HepG2 (cell line): ENCODE results near the gene MIB1. TPM values are rescaled to one million over a fixed set of nuclear protein-coding genes. Genes with fewer than 3 reads are reported as not detected.

Experiments used
- ATAC-seq: fragments of 200-7000 bp; cut with Tn5 transposase; 3 replicates; pipeline ENCODE4 v1.9.1; 2020; ENCODE audit warnings: mild to moderate bottlenecking, moderate library complexity
- BruUV-seq: library from RNA; stranded (reverse); fragments of 400-500 nt; replicated peaks from 2 replicates; lab custom pipeline; 2021; lab: Mats Ljungman, UMichigan
- CTCF ChIA-PET: fragments of 300-600 bp; formaldehyde crosslinking; extraction: SDS; loops from one replicate; lab custom pipeline; 2021; ENCODE audit warnings: low total read pairs, inconsistent platforms, low intra/inter-chr PET ratio; lab: Yijun Ruan, JAX
- POLR2A ChIA-PET: fragments of 350-600 bp; sonication (Branson Sonifier 250); formaldehyde crosslinking; loops from one replicate; lab custom pipeline; 2020; ENCODE audit warnings: antibody characterized with exemption, inconsistent platforms; lab: Yijun Ruan, JAX
- DNase-seq: peaks from one replicate; pipeline ENCODE4 v3.0.0-alpha.2; 2015; ENCODE audit warnings: low spot score
- FAIRE-seq: peaks from 3 replicates; lab custom pipeline; 2011; peaks lifted over from hg19 to GRCh38; lab: Jason Lieb, UNC
- H2AFZ ChIP-seq: one replicate; pipeline ENCODE4 v1.6.1; 2011; ENCODE audit warnings: low read length, inconsistent platforms
- H3K27ac ChIP-seq: fragments of 300-600 bp; 3 replicates; pipeline ENCODE4 v1.8.0; 2011; ENCODE audit warnings: mixed run types, mild to moderate bottlenecking, mixed read lengths, low read length, inconsistent platforms; ENCODE audit not compliant: insufficient read depth; ENCODE audit errors: extremely low read length
- H3K27me3 ChIP-seq, 2 experiments: fragments of 200-600 bp in 1 of 2; 2 replicates in 1 of 2; 3 replicates in 1 of 2; pipeline versions ENCODE4 v1.6.0 to v1.8.0; 2011; ENCODE audit warnings: low read length in 2 of 2, mild to moderate bottlenecking in 2 of 2, moderate library complexity in 2 of 2, inconsistent platforms in 1 of 2; ENCODE audit not compliant: insufficient read depth in 2 of 2, control insufficient read depth in 1 of 2
- H3K36me3 ChIP-seq, 2 experiments: fragments of 200-600 bp in 1 of 2; replicated peaks in 1 of 2; 2 replicates in 1 of 2; 3 replicates in 1 of 2; pipeline versions ENCODE4 v1.5.1 to v1.8.0; 2011; ENCODE audit warnings: low read length in 2 of 2, inconsistent platforms in 1 of 2; ENCODE audit not compliant: insufficient read depth in 2 of 2, control insufficient read depth in 1 of 2
- H3K4me1 ChIP-seq: 2 replicates; pipeline ENCODE4 v1.5.1; 2012; ENCODE audit warnings: low read length, inconsistent platforms; ENCODE audit not compliant: insufficient read depth
- H3K4me2 ChIP-seq: 2 replicates; pipeline ENCODE4 v1.6.0; 2011; ENCODE audit warnings: low read depth, low read length, inconsistent platforms
- H3K4me3 ChIP-seq, 3 experiments: fragments of 200-600 bp in 1 of 3; sonication (generic), shearing (Covaris generic) in 1 of 3; replicated peaks in 1 of 3; 2 replicates each; pipeline ENCODE4 v1.5.1; 2011 to 2016; ENCODE audit warnings: low read length in 3 of 3, inconsistent platforms in 2 of 3, low read depth in 2 of 3, mild to moderate bottlenecking in 2 of 3, control low read depth in 1 of 3, mixed read lengths in 1 of 3; ENCODE audit not compliant: insufficient read depth in 1 of 3
- H3K79me2 ChIP-seq: one replicate; pipeline ENCODE4 v1.6.1; 2011; ENCODE audit warnings: low read length, inconsistent platforms; ENCODE audit not compliant: insufficient read depth
- H3K9ac ChIP-seq: 2 replicates; pipeline ENCODE4 v1.6.0; 2011; ENCODE audit warnings: mild to moderate bottlenecking, low read depth, low read length, inconsistent platforms; ENCODE audit not compliant: insufficient read depth
- H3K9me3 ChIP-seq: 2 replicates; pipeline ENCODE4 v1.5.1; 2012; ENCODE audit warnings: mild to moderate bottlenecking, low read length
- H4K20me1 ChIP-seq: 2 replicates; pipeline ENCODE4 v1.6.0; 2011; ENCODE audit warnings: inconsistent platforms, mild to moderate bottlenecking, low read length, moderate library complexity; ENCODE audit not compliant: insufficient read depth
- MAFF ChIP-seq: IDR thresholded peaks from 2 replicates; pipeline ENCODE4 v1.6.1; 2011; ENCODE audit warnings: low read depth, low read length, improper control_type of control experiment
- MAFK ChIP-seq, 2 experiments: IDR thresholded peaks in 1 of 2; conservative IDR thresholded peaks in 1 of 2; 2 replicates each; pipeline ENCODE4 v1.6.1; 2011; ENCODE audit warnings: improper control_type of control experiment in 2 of 2, low read length in 2 of 2
- NFRKB ChIP-seq: fragments of 450-650 bp; IDR thresholded peaks from 2 replicates; pipeline ENCODE4 v1.6.1; 2017
- NR2F6 ChIP-seq, 2 experiments: IDR thresholded peaks; 2 replicates each; pipeline ENCODE4 v1.6.1; 2016; ENCODE audit warnings: antibody characterized with exemption in 1 of 2, mild to moderate bottlenecking in 1 of 2
- TBL1XR1 ChIP-seq: fragments of 150-350 bp; IDR thresholded peaks from 2 replicates; pipeline ENCODE4 v1.6.1; 2014; ENCODE audit warnings: borderline replicate concordance, low read length; ENCODE audit not compliant: partially characterized antibody
- ZKSCAN8 ChIP-seq: IDR thresholded peaks from 2 replicates; pipeline ENCODE4 v1.6.1; 2016; ENCODE audit warnings: borderline replicate concordance, missing genetic modification reagents, missing compliant biosample characterization
- WGBS: methylation state at CpG from one replicate; pipeline ENCODE4 v1.1.6; 2017; ENCODE audit warnings: low lambda C conversion rate; 5-methylcytosine and 5-hydroxymethylcytosine counted together
- in situ Hi-C: cut with HindIII; loops from 2 replicates; pipeline ENCODE4 v1.10.0; 2017; ENCODE audit warnings: low pct_unique_long_range_greater_than_20kb; ENCODE audit not compliant: extremely low pct_ligation_motif_present
- intact Hi-C: fragments of 100-400 bp; cut with micrococcal nuclease; formaldehyde crosslinking; loops from one replicate; pipeline ENCODE4 v1.10.0; 2022; ENCODE audit not compliant: unreplicated experiment
- polyA plus RNA-seq, 8 experiments: library from polyadenylated mRNA; depleted of rRNA in 3 of 8; stranded (reverse) in 7 of 8; unstranded in 1 of 8; fragments of >200 nt; fragmentation: Illumina TruSeq in 4 of 8; extraction: Trizol in 4 of 8; gene quantifications; 2 replicates each; pipeline versions ENCODE4 v1.2.1 to v1.2.3, GENCODE V29; 2011 to 2016; ENCODE audit warnings: low read depth in 4 of 8, missing spikeins in 1 of 8, mixed read lengths in 1 of 8; ENCODE audit not compliant: insufficient read depth in 1 of 8
- total RNA-seq, 5 experiments: library from RNA; depleted of rRNA; stranded (reverse); fragments of >200 nt; fragmentation: Illumina TruSeq; extraction: Trizol; gene quantifications; 2 replicates each; pipeline ENCODE4 v1.2.3, GENCODE V29; 2016; ENCODE audit warnings: low read depth in 1 of 5
- TF ChIP-seq, protein P1 (sequence below): sonication (generic); formaldehyde crosslinking; IDR thresholded peaks from 2 replicates; pipeline ENCODE4 v1.4.0; 2020; ENCODE audit warnings: mild to moderate bottlenecking, missing genetic modification reagents

The MIB1 gene
- total and polyA plus RNA-seq, 2 of the 13 experiments (the other 11 are each of a cell fraction or from before 2014, with no cell fraction given): 12.0 to 47.0 TPM

DNA sequence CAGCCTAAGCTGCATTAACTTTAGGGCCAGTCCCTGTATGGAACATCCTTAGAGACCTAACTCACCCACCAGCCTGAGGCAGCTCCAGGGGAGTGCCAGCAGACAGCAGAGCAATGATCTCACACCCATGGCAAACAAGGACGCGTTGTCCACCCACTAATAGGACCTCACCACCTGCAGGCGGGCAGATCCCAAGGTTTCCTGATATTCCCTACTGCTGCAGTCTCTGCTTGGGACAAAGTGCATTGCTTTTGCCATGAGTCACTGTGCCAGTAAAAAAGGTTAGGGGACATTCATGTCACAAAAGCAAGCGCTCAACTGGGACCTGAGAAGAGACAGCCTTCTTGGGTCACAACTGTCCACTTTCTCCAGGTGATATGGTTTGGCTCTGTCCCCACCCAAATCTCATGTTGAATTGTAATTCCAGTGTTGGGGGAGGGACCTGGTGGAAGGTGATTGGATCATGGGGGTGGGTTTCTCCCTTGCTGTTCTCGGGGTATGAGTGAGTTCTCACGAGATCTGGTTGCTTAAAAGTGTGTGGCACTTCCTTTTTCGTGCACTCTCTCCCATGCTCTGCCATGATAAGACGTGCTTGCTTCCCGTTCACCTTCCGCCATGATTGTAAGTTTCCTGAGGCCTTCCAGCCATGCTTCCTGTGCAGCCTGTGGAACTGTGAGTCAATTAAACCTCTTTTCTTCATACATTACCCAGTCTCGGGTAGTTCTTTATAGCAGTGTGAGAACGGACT lies 160.2 kb downstream of the MIB1 start (continued):
- TF ChIP-seq, protein P1, sequence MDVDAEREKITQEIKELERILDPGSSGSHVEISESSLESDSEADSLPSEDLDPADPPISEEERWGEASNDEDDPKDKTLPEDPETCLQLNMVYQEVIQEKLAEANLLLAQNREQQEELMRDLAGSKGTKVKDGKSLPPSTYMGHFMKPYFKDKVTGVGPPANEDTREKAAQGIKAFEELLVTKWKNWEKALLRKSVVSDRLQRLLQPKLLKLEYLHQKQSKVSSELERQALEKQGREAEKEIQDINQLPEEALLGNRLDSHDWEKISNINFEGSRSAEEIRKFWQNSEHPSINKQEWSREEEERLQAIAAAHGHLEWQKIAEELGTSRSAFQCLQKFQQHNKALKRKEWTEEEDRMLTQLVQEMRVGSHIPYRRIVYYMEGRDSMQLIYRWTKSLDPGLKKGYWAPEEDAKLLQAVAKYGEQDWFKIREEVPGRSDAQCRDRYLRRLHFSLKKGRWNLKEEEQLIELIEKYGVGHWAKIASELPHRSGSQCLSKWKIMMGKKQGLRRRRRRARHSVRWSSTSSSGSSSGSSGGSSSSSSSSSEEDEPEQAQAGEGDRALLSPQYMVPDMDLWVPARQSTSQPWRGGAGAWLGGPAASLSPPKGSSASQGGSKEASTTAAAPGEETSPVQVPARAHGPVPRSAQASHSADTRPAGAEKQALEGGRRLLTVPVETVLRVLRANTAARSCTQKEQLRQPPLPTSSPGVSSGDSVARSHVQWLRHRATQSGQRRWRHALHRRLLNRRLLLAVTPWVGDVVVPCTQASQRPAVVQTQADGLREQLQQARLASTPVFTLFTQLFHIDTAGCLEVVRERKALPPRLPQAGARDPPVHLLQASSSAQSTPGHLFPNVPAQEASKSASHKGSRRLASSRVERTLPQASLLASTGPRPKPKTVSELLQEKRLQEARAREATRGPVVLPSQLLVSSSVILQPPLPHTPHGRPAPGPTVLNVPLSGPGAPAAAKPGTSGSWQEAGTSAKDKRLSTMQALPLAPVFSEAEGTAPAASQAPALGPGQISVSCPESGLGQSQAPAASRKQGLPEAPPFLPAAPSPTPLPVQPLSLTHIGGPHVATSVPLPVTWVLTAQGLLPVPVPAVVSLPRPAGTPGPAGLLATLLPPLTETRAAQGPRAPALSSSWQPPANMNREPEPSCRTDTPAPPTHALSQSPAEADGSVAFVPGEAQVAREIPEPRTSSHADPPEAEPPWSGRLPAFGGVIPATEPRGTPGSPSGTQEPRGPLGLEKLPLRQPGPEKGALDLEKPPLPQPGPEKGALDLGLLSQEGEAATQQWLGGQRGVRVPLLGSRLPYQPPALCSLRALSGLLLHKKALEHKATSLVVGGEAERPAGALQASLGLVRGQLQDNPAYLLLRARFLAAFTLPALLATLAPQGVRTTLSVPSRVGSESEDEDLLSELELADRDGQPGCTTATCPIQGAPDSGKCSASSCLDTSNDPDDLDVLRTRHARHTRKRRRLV (CRISPR knock-in tag): no peak

DNA sequence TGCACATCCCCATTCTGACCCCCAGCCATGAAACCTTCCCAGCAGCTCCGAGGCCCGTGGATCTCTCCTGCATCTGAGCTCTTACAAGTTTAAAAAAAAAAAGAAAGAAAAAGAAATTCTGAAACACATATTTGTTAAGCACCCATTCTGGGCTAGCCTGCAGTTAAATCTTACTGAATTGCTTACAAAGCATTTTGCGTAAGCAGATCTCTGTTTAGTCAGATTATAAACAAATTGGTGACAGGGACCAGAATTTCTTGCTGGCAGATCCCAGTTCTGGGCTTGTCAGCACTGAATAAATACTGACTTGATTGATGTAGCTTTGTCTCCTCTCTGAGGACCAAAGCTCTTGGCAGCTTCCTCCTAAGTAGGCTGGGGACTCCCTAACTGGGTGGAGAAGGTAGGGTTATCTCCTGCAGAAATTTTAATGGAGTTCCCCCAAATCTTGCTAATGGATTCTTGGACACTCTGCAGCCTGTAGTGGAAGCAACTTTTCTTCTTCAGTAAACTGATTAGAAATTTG lies 160.9 kb downstream of the MIB1 start:
- BruUV-seq: TSS peak; percentile 85
- no peak for FAIRE-seq
- CTCF ChIA-PET: no interaction called here

More for the DNA sequence above, 160.9 kb downstream of the MIB1 start:
- WGBS: 4% methylated on average over 3 of the region's 3 CpGs
- in situ Hi-C loops (no loop called here), intact Hi-C loops (no loop called here)
- no peak for ATAC-seq
- Histone ChIP-seq H3K4me2 (peak overlapping the region; percentile 66), H3K79me2 (no peaks in the 10 kb centered on the region), H3K4me1 (peaks cover 22% of the 10 kb centered on the region), H3K9me3 (no peaks in the 10 kb centered on the region), H3K27me3 (0 out of 5 replicates have a peak, but pooled peaks cover 0 to 1% of the 10 kb centered on the region in 2 experiments), H3K4me3 (peak overlapping the region in 2 of 3 experiments; percentile 28 to 30; a peak in 5 of 6 replicates), H2AFZ (no peak overlapping the region), H3K36me3 (no peaks in the 10 kb centered on the region), H4K20me1 (no peaks in the 10 kb centered on the region), H3K27ac (no peak overlapping the region), H3K9ac (0 out of 2 replicates have a peak overlapping the region, but pooled peaks have one; percentile 15)
- POLR2A ChIA-PET: no interaction called here
- TF ChIP-seq NR2F6 (IDR thresholded peaks at IDR 0.05) (no peak), NR2F6 (CRISPR knock-in tag; IDR thresholded peaks at IDR 0.05) (no peak), TBL1XR1 (no peak), NFRKB (no peak), MAFF (peak; percentile 69), ZKSCAN8 (no peak), MAFK (conservative IDR thresholded peaks at IDR 0.05 in 1 of 2, IDR thresholded peaks at IDR 0.05 in 1 of 2; ENCODE audit: low read length in 2 of 2) (peak; percentile 78 to 84)
- DNase-seq: no peak
